Ishikawa (cell line): ENCODE data around the gene LMAN2L.

Source experiments
- CEBPB ChIP-seq: IDR thresholded peaks from 2 replicates; pipeline ENCODE4 v1.6.1; 2012
- CREB1 ChIP-seq: IDR thresholded peaks from 2 replicates; pipeline ENCODE4 v1.6.1; 2012; ENCODE audit warnings: low read depth
- EP300 ChIP-seq: IDR thresholded peaks from 2 replicates; pipeline ENCODE4 v1.6.1; 2012; ENCODE audit warnings: borderline replicate concordance
- FOXM1 ChIP-seq: IDR thresholded peaks from 2 replicates; pipeline ENCODE4 v1.6.1; 2012; ENCODE audit warnings: low read depth, borderline replicate concordance
- MAX ChIP-seq: IDR thresholded peaks from 2 replicates; pipeline ENCODE4 v1.6.1; 2012
- NFIC ChIP-seq: IDR thresholded peaks from 2 replicates; pipeline ENCODE4 v1.6.1; 2012
- RAD21 ChIP-seq: IDR thresholded peaks from 2 replicates; pipeline ENCODE4 v1.6.1; 2012; ENCODE audit warnings: low read depth
- TAF1 ChIP-seq: IDR thresholded peaks from 2 replicates; pipeline ENCODE4 v1.6.1; 2012; ENCODE audit warnings: low read depth, mild to moderate bottlenecking
- TCF12 ChIP-seq: IDR thresholded peaks from 2 replicates; pipeline ENCODE4 v1.6.1; 2012; ENCODE audit warnings: low read depth
- TEAD4 ChIP-seq: IDR thresholded peaks from 2 replicates; pipeline ENCODE4 v1.6.1; 2012
- YY1 ChIP-seq: IDR thresholded peaks from 2 replicates; pipeline ENCODE4 v1.6.1; 2012; ENCODE audit warnings: low read depth
- ZBTB7A ChIP-seq: IDR thresholded peaks from 2 replicates; pipeline ENCODE4 v1.6.1; 2012; ENCODE audit warnings: low read depth
- TF ChIP-seq, protein P1 (sequence below): IDR thresholded peaks from 2 replicates; pipeline ENCODE4 v1.6.1; 2012; ENCODE audit warnings: low read depth, mild to moderate bottlenecking
- TF ChIP-seq, protein P2 (sequence below): IDR thresholded peaks from 2 replicates; pipeline ENCODE4 v1.6.1; 2012

GRCh38 chr2:96769814-96770213, 29.9 kb upstream of the LMAN2L start:
- TF ChIP-seq TAF1 (no peak), MAX (no peak), CEBPB (no peak), NFIC (no peak), CREB1 (no peak), TCF12 (no peak), YY1 (no peak), RAD21 (no peak), TEAD4 (no peak), EP300 (no peak), ZBTB7A (no peak), FOXM1 (no peak)
- TF ChIP-seq, protein P1, sequence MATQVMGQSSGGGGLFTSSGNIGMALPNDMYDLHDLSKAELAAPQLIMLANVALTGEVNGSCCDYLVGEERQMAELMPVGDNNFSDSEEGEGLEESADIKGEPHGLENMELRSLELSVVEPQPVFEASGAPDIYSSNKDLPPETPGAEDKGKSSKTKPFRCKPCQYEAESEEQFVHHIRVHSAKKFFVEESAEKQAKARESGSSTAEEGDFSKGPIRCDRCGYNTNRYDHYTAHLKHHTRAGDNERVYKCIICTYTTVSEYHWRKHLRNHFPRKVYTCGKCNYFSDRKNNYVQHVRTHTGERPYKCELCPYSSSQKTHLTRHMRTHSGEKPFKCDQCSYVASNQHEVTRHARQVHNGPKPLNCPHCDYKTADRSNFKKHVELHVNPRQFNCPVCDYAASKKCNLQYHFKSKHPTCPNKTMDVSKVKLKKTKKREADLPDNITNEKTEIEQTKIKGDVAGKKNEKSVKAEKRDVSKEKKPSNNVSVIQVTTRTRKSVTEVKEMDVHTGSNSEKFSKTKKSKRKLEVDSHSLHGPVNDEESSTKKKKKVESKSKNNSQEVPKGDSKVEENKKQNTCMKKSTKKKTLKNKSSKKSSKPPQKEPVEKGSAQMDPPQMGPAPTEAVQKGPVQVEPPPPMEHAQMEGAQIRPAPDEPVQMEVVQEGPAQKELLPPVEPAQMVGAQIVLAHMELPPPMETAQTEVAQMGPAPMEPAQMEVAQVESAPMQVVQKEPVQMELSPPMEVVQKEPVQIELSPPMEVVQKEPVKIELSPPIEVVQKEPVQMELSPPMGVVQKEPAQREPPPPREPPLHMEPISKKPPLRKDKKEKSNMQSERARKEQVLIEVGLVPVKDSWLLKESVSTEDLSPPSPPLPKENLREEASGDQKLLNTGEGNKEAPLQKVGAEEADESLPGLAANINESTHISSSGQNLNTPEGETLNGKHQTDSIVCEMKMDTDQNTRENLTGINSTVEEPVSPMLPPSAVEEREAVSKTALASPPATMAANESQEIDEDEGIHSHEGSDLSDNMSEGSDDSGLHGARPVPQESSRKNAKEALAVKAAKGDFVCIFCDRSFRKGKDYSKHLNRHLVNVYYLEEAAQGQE = no peak
- TF ChIP-seq, protein P2, sequence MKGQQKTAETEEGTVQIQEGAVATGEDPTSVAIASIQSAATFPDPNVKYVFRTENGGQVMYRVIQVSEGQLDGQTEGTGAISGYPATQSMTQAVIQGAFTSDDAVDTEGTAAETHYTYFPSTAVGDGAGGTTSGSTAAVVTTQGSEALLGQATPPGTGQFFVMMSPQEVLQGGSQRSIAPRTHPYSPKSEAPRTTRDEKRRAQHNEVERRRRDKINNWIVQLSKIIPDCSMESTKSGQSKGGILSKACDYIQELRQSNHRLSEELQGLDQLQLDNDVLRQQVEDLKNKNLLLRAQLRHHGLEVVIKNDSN = no peak
